HEK293 (cell line): ENCODE measurements around the gene UBAC2.

Source experiments
- CTCF ChIA-PET: fragments of 350-600 bp; formaldehyde crosslinking; extraction: SDS; loops from one replicate; lab custom pipeline; 2021; ENCODE audit warnings: antibody characterized with exemption; lab: Yijun Ruan, JAX
- POLR2A ChIA-PET: fragments of 300-600 bp; formaldehyde crosslinking; extraction: SDS; loops from one replicate; lab custom pipeline; 2020; ENCODE audit warnings: antibody characterized with exemption, inconsistent platforms; lab: Yijun Ruan, JAX
- H3K27ac ChIP-seq: fragments of 200-500 bp; sonication (Bioruptor generic); 2 replicates; pipeline ENCODE4 v1.5.1; 2014; ENCODE audit warnings: low read depth, low read length, control low read depth, inconsistent platforms; ENCODE audit errors: extremely low read depth
- H3K36me3 ChIP-seq, 2 experiments: fragments of 200-500 bp in 1 of 2; sonication (Bioruptor generic) in 1 of 2; 1 replicate in 1 of 2; 2 replicates in 1 of 2; pipeline ENCODE4 v1.5.1; 2014 to 2017; ENCODE audit warnings: inconsistent platforms in 2 of 2, low read length in 2 of 2; ENCODE audit not compliant: control insufficient read depth in 2 of 2, insufficient read depth in 1 of 2
- H3K4me1 ChIP-seq: fragments of 200-500 bp; sonication (Bioruptor generic); 2 replicates; pipeline ENCODE4 v1.5.1; 2014; ENCODE audit warnings: mild to moderate bottlenecking, low read length, inconsistent platforms; ENCODE audit not compliant: control insufficient read depth, insufficient read depth
- H3K4me3 ChIP-seq: 2 replicates; pipeline ENCODE4 v1.5.1; 2011; ENCODE audit warnings: low read depth, mild to moderate bottlenecking, control low read depth, low read length, moderate library complexity
- H3K9me3 ChIP-seq: fragments of 200-500 bp; sonication (Bioruptor generic); 2 replicates; pipeline ENCODE4 v1.5.1; 2014; ENCODE audit warnings: low read depth, low read length, inconsistent platforms; ENCODE audit not compliant: control insufficient read depth, insufficient read depth
- BCL11A ChIP-seq: fragments of 450-650 bp; formaldehyde crosslinking; IDR thresholded peaks from 2 replicates; pipeline ENCODE4 v1.5.1; 2016; ENCODE audit warnings: low read depth, missing biosample characterization, missing genetic modification characterization
- GLIS1 ChIP-seq: fragments of 450-650 bp; formaldehyde crosslinking; IDR thresholded peaks from 2 replicates; pipeline ENCODE4 v1.5.1; 2016; ENCODE audit warnings: missing biosample characterization, missing genetic modification characterization
- SALL2 ChIP-seq: fragments of 450-650 bp; formaldehyde crosslinking; IDR thresholded peaks from 2 replicates; pipeline ENCODE4 v1.5.0; 2017; ENCODE audit warnings: missing biosample characterization, mild to moderate bottlenecking, missing genetic modification characterization, borderline replicate concordance
- TRIM28 ChIP-seq: IDR thresholded peaks from 2 replicates; pipeline ENCODE4 v1.6.1; 2011; ENCODE audit warnings: low read length, control low read depth, borderline replicate concordance
- ZFHX2 ChIP-seq: fragments of 450-650 bp; formaldehyde crosslinking; conservative IDR thresholded peaks from 2 replicates; pipeline ENCODE4 v1.5.1; 2016; ENCODE audit warnings: missing biosample characterization, missing genetic modification characterization
- ZNF114 ChIP-seq: fragments of 450-650 bp; formaldehyde crosslinking; IDR thresholded peaks from 2 replicates; pipeline ENCODE4 v1.5.0; 2017; ENCODE audit warnings: missing biosample characterization, missing genetic modification characterization
- ZNF121 ChIP-seq: fragments of 450-650 bp; formaldehyde crosslinking; IDR thresholded peaks from 2 replicates; pipeline ENCODE4 v1.5.1; 2016; ENCODE audit warnings: missing biosample characterization, missing genetic modification characterization
- ZNF157 ChIP-seq: fragments of 450-650 bp; formaldehyde crosslinking; IDR thresholded peaks from 2 replicates; pipeline ENCODE4 v1.5.1; 2016; ENCODE audit warnings: missing biosample characterization, missing genetic modification characterization
- ZNF175 ChIP-seq: fragments of 450-650 bp; formaldehyde crosslinking; IDR thresholded peaks from 2 replicates; pipeline ENCODE4 v1.5.1; 2016; ENCODE audit warnings: missing biosample characterization, missing genetic modification characterization
- ZNF426 ChIP-seq: fragments of 450-650 bp; formaldehyde crosslinking; IDR thresholded peaks from 2 replicates; pipeline ENCODE4 v1.5.1; 2017; ENCODE audit warnings: missing biosample characterization, missing genetic modification characterization, mild to moderate bottlenecking, inconsistent platforms, moderate library complexity
- ZNF488 ChIP-seq: fragments of 450-650 bp; formaldehyde crosslinking; IDR thresholded peaks from 2 replicates; pipeline ENCODE4 v1.5.1; 2016; ENCODE audit warnings: missing biosample characterization, missing genetic modification characterization
- ZNF558 ChIP-seq: fragments of 450-650 bp; formaldehyde crosslinking; IDR thresholded peaks from 2 replicates; pipeline ENCODE4 v1.5.1; 2016; ENCODE audit warnings: missing biosample characterization, missing genetic modification characterization
- ZNF670 ChIP-seq: fragments of 450-650 bp; formaldehyde crosslinking; IDR thresholded peaks from 2 replicates; pipeline ENCODE4 v1.5.1; 2016; ENCODE audit warnings: missing biosample characterization, missing genetic modification characterization, low read depth
- ZNF830 ChIP-seq: fragments of 450-650 bp; IDR thresholded peaks from 2 replicates; pipeline ENCODE4 v1.5.0; 2018; ENCODE audit warnings: missing biosample characterization, missing genetic modification characterization, low read depth, mild to moderate bottlenecking, moderate library complexity
- TF ChIP-seq, protein P1 (sequence below): fragments of 450-650 bp; formaldehyde crosslinking; IDR thresholded peaks from 2 replicates; pipeline ENCODE4 v1.5.1; 2017; ENCODE audit warnings: missing biosample characterization, missing genetic modification characterization
- TF ChIP-seq, protein P2 (sequence below): fragments of 450-650 bp; formaldehyde crosslinking; IDR thresholded peaks from 2 replicates; pipeline ENCODE4 v1.5.1; 2016; ENCODE audit warnings: missing biosample characterization, missing genetic modification characterization, borderline replicate concordance
- TF ChIP-seq, protein P3 (sequence below): fragments of 450-650 bp; formaldehyde crosslinking; IDR thresholded peaks from 2 replicates; pipeline ENCODE4 v1.5.1; 2016; ENCODE audit warnings: missing biosample characterization, missing genetic modification characterization

The UBAC2 gene

DNA sequence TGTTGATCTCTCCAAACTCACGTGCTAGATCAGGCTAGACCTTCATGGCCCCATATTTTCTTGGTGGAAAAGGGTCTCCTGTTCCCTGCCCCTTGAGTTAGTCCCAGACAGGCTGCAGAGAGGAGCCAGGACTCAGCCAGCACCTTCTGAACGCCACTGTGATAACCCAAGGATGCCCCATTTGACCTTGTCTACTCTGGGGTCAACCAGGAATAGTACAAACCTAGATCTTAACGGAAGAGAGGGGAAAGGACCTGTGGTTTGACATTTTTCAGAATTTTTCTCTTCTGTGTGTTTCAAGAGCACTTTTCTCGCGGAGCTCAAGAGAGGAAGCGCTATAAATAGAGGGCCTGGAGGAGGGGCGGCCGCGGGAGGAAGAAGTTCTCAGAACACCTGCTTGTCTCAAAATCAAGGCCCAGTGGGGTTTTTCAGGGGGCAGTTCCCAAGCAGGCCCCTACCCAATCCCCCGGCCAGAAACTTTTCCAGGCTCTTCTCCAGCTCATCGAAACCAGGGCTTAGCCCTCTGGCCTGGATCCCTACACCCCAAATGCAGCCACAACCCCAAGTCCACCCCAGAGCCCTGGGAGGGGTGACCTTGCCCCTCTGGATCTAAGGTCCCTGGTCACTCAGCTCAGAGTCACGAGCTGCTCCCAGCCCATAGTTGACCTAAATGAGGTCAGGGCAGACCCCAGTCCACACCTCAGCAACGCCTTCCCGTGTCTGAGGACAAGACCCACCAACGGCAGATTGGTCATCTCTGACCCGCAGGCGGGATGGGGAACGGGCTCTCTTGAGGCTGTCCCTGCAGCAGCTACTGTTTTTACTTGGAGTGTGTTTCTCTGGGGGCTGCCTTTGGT, 225.1 kb downstream of the UBAC2 start:
- ChIA-PET POLR2A (no interaction called here), CTCF (interaction anchor here (0.6 to 2.0 kb wide), 3 partner anchors 10 to 1075 kb away, joined by 3 to 13 read pairs (median 4); no protein-coding TSS in a partner anchor)
- H3K4me1 ChIP-seq: no peaks in the 10 kb centered on the region
- H3K27ac ChIP-seq: no peak overlapping the region
- no peaks in the 10 kb centered on the region for H3K9me3 ChIP-seq
- no peak for TF ChIP-seq ZNF670 (tag by site-specific recombination)
- TF ChIP-seq ZNF558 (tag by site-specific recombination): no peak
- no peak for TF ChIP-seq ZNF830
- TF ChIP-seq SALL2 (tag by site-specific recombination): no peak
- TF ChIP-seq ZNF157: no peak
- TF ChIP-seq BCL11A (tag by site-specific recombination): no peak
- TF ChIP-seq, protein P1, sequence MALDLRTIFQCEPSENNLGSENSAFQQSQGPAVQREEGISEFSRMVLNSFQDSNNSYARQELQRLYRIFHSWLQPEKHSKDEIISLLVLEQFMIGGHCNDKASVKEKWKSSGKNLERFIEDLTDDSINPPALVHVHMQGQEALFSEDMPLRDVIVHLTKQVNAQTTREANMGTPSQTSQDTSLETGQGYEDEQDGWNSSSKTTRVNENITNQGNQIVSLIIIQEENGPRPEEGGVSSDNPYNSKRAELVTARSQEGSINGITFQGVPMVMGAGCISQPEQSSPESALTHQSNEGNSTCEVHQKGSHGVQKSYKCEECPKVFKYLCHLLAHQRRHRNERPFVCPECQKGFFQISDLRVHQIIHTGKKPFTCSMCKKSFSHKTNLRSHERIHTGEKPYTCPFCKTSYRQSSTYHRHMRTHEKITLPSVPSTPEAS (tag by site-specific recombination): no peak
- no peak for TF ChIP-seq GLIS1 (tag by site-specific recombination)
- no peak for TF ChIP-seq ZFHX2 (tag by site-specific recombination)
- no peak for TF ChIP-seq ZNF121
- no peak for TF ChIP-seq ZNF426 (tag by site-specific recombination)
- no peak for TF ChIP-seq ZNF175
- no peak for TF ChIP-seq ZNF488 (tag by site-specific recombination)
- TF ChIP-seq, protein P2, sequence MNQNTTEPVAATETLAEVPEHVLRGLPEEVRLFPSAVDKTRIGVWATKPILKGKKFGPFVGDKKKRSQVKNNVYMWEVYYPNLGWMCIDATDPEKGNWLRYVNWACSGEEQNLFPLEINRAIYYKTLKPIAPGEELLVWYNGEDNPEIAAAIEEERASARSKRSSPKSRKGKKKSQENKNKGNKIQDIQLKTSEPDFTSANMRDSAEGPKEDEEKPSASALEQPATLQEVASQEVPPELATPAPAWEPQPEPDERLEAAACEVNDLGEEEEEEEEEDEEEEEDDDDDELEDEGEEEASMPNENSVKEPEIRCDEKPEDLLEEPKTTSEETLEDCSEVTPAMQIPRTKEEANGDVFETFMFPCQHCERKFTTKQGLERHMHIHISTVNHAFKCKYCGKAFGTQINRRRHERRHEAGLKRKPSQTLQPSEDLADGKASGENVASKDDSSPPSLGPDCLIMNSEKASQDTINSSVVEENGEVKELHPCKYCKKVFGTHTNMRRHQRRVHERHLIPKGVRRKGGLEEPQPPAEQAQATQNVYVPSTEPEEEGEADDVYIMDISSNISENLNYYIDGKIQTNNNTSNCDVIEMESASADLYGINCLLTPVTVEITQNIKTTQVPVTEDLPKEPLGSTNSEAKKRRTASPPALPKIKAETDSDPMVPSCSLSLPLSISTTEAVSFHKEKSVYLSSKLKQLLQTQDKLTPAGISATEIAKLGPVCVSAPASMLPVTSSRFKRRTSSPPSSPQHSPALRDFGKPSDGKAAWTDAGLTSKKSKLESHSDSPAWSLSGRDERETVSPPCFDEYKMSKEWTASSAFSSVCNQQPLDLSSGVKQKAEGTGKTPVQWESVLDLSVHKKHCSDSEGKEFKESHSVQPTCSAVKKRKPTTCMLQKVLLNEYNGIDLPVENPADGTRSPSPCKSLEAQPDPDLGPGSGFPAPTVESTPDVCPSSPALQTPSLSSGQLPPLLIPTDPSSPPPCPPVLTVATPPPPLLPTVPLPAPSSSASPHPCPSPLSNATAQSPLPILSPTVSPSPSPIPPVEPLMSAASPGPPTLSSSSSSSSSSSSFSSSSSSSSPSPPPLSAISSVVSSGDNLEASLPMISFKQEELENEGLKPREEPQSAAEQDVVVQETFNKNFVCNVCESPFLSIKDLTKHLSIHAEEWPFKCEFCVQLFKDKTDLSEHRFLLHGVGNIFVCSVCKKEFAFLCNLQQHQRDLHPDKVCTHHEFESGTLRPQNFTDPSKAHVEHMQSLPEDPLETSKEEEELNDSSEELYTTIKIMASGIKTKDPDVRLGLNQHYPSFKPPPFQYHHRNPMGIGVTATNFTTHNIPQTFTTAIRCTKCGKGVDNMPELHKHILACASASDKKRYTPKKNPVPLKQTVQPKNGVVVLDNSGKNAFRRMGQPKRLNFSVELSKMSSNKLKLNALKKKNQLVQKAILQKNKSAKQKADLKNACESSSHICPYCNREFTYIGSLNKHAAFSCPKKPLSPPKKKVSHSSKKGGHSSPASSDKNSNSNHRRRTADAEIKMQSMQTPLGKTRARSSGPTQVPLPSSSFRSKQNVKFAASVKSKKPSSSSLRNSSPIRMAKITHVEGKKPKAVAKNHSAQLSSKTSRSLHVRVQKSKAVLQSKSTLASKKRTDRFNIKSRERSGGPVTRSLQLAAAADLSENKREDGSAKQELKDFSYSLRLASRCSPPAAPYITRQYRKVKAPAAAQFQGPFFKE (tag by site-specific recombination): no peak
- TF ChIP-seq, protein P3, sequence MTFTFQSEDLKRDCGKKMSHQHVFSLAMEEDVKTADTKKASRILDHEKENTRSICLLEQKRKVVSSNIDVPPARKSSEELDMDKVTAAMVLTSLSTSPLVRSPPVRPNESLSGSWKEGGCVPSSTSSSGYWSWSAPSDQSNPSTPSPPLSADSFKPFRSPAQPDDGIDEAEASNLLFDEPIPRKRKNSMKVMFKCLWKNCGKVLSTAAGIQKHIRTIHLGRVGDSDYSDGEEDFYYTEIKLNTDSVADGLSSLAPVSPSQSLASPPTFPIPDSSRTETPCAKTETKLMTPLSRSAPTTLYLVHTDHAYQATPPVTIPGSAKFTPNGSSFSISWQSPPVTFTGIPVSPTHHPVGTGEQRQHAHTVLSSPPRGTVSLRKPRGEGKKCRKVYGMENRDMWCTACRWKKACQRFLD (tag by site-specific recombination): no peak
- no peak for TF ChIP-seq TRIM28
- no peak for TF ChIP-seq ZNF114 (tag by site-specific recombination)
- TF ChIP-seq, all 188 proteins: peak for 0
- H3K36me3 ChIP-seq: no peaks in the 10 kb centered on the region
- H3K4me3 ChIP-seq: no peak overlapping the region
